HFFc6 (cell line): ENCODE data around the gene GZMM. TPM values are rescaled to one million over a fixed set of nuclear protein-coding genes. Genes with fewer than 3 reads are reported as not detected.

Experiments
- DNase-seq: peaks from one replicate; pipeline ENCODE4 v3.0.0-alpha.2; 2018
- H3K27ac Mint-ChIP-seq: 2 replicates; pipeline ENCODE4 v1.8.0; 2020; ENCODE audit warnings: mild to moderate bottlenecking, mixed read lengths
- H3K27me3 Mint-ChIP-seq: 2 replicates; pipeline ENCODE4 v1.8.0; 2021; ENCODE audit warnings: mild to moderate bottlenecking, moderate library complexity, mixed read lengths; ENCODE audit not compliant: insufficient read depth
- H3K36me3 Mint-ChIP-seq: 2 replicates; pipeline ENCODE4 v1.8.0; 2021; ENCODE audit warnings: low read depth, mixed read lengths
- H3K4me1 Mint-ChIP-seq: 2 replicates; pipeline ENCODE4 v1.8.0; 2020; ENCODE audit warnings: low read depth, mixed read lengths
- H3K4me3 Mint-ChIP-seq: 2 replicates; pipeline ENCODE4 v1.8.0; 2020; ENCODE audit warnings: mild to moderate bottlenecking, moderate library complexity, mixed read lengths
- H3K9me3 Mint-ChIP-seq: 2 replicates; pipeline ENCODE4 v1.8.0; 2020; ENCODE audit warnings: mild to moderate bottlenecking, mixed read lengths
- total RNA-seq, 6 experiments: library from RNA; stranded (reverse); fragmentation: NEBNext Ultra II Directional; extraction: Animal tissue kit (Norgen Biotek cat#: 25700); gene quantifications; 2 replicates in 1 of 6; 3 replicates in 5 of 6; pipeline ENCODE4 v1.2.3, GENCODE V29; 2021
- TF ChIP-seq, protein P1 (sequence below): fragments of 200-600 bp; sonication (generic); IDR thresholded peaks from 2 replicates; pipeline ENCODE4 v1.5.0; 2021; ENCODE audit warnings: antibody characterized with exemption, mild to moderate bottlenecking

GZMM gene
- total RNA-seq, 6 experiments from 2014 or later, result 0.24 TPM; not detected in 5

DNA sequence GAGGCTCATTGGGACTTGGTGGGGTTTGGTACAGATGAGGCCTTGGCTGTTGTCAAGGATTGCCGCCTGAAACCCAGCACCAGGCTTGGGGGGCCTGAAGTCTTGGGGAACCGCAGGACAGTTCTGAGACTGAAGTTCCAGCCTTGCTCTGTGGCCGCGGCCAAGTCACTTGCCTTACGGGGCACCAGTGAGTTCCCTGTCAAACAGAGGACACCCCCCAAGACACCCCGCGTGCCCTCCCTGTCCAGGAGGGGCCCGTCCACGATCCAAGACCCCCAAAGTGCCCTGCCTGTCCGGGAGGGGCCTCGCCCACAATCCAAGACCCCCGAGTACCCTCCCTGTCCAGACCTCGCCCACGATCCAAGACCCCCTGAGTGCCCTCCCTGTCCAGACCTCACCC is 9.8 kb upstream of the GZMM start:
- no peaks in the 10 kb centered on the region for H3K9me3 Mint-ChIP-seq
- peak overlapping the region; percentile 88 for H3K27ac Mint-ChIP-seq
- H3K36me3 Mint-ChIP-seq, result no peaks in the 10 kb centered on the region
- no peaks in the 10 kb centered on the region; the same call in 1 of the 2 replicates for H3K27me3 Mint-ChIP-seq
- peak overlapping the region; percentile 90 for H3K4me3 Mint-ChIP-seq
- H3K4me1 Mint-ChIP-seq, result peaks cover 15% of the 10 kb centered on the region
- no peak for DNase-seq
- TF ChIP-seq, protein P1, sequence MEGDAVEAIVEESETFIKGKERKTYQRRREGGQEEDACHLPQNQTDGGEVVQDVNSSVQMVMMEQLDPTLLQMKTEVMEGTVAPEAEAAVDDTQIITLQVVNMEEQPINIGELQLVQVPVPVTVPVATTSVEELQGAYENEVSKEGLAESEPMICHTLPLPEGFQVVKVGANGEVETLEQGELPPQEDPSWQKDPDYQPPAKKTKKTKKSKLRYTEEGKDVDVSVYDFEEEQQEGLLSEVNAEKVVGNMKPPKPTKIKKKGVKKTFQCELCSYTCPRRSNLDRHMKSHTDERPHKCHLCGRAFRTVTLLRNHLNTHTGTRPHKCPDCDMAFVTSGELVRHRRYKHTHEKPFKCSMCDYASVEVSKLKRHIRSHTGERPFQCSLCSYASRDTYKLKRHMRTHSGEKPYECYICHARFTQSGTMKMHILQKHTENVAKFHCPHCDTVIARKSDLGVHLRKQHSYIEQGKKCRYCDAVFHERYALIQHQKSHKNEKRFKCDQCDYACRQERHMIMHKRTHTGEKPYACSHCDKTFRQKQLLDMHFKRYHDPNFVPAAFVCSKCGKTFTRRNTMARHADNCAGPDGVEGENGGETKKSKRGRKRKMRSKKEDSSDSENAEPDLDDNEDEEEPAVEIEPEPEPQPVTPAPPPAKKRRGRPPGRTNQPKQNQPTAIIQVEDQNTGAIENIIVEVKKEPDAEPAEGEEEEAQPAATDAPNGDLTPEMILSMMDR, result no peak; the same call in 1 of the 2 replicates

GRCh38 chr19:535017-535835 is 8.6 kb upstream of the GZMM start:
- TF ChIP-seq, protein P1, result peak; percentile 46
- DNase-seq, result no peak
- H3K4me1 Mint-ChIP-seq, result peaks cover 15% of the 10 kb centered on the region
- H3K9me3 Mint-ChIP-seq, result no peaks in the 10 kb centered on the region
- peak overlapping the region; percentile 32; the same call in 1 of the 2 replicates for H3K4me3 Mint-ChIP-seq
- H3K27me3 Mint-ChIP-seq, result no peaks in the 10 kb centered on the region; the same call in 1 of the 2 replicates
- no peaks in the 10 kb centered on the region for H3K36me3 Mint-ChIP-seq
- peak overlapping the region; percentile 33; the same call in 1 of the 2 replicates for H3K27ac Mint-ChIP-seq

- H3K27me3 Mint-ChIP-seq, result no peaks in the 10 kb centered on the region; the same call in 1 of the 2 replicates
- no peak overlapping the region for H3K4me3 Mint-ChIP-seq
- H3K27ac Mint-ChIP-seq, result no peak overlapping the region
- DNase-seq, result no peak
- TF ChIP-seq, protein P1, result no peak
- peaks cover 15% of the 10 kb centered on the region for H3K4me1 Mint-ChIP-seq
- H3K9me3 Mint-ChIP-seq, result no peaks in the 10 kb centered on the region
- H3K36me3 Mint-ChIP-seq, result no peaks in the 10 kb centered on the region
Measured at GRCh38 chr19:536031-536880, 7.6 kb upstream of the GZMM start.

DNA sequence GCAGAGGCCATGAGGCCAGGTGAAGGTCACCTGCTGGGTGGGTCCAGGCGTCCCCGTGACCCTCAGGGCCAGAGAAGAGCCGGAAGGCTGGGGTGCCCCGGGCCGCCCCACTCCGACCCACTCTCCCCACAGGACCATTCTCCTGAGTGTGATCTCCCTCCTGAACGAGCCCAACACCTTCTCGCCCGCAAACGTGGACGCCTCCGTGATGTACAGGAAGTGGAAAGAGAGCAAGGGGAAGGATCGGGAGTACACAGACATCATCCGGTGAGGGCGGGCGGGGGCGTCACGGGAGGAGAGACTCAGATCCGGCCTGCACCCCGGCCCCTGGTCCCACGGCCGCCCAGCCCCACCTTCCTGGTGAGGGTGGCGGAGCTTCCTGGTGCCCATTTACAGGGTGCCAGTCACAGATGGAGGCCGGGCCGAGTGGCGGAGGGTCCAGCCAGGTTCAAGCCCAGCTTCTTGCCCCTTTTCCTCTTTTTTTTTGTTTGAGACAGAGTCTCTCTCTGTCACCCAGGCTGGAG is 6.9 kb upstream of the GZMM start:
- Mint-ChIP-seq H3K27ac (no peak overlapping the region), H3K27me3 (no peaks in the 10 kb centered on the region), H3K4me1 (peaks cover 15% of the 10 kb centered on the region), H3K9me3 (no peaks in the 10 kb centered on the region), H3K4me3 (no peak overlapping the region), H3K36me3 (no peaks in the 10 kb centered on the region)
- TF ChIP-seq, protein P1, result no peak
- no peak for DNase-seq

DNA sequence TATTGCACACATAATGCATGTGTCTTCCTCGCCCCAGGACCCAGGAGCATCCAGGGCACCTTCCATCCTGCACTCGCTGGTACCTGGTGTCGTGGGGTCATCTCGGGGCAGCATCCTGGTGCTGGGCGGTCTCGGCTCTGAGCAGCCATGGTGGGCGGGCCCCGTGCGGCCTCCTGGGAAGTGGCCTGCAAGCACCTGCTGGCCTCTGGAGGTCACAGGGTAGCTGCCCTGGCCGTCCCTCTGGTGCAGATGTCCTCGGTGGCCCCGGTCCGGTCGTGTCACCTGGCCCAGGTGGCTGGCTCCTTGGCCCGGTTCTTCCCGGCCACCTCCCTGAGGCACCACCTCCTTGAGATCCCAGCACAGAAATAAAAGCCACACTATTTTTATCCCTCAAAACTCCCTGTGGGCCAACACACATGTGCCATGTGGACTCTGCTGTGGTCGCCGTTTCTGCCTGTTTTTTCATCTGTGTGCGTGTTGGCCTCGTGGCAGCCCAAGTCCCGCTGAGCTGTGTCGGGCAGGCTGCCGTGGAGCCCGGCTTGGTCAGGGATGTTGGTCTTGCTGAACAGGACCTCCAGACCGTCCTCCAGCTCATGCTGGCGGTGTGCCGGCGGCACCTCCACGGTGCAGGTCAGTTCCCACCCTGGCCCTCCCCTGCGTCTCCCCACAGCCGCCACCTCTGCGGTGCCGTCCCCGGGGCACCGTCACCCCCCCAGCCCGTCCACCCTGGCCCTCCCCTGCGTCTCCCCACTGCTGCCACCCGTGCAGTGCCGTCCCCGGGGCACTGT is 5.0 kb upstream of the GZMM start:
- Mint-ChIP-seq H3K4me1 (peaks cover 4% of the 10 kb centered on the region), H3K27ac (no peak overlapping the region), H3K4me3 (no peak overlapping the region), H3K9me3 (no peaks in the 10 kb centered on the region), H3K27me3 (no peaks in the 10 kb centered on the region), H3K36me3 (peaks cover 7% of the 10 kb centered on the region)
- TF ChIP-seq, protein P1, result no peak
- no peak for DNase-seq
